Epithelial cell of prostate (primary cell): ENCODE results near the gene WFDC2.

Experiments
- DNase-seq: peaks from one replicate; pipeline ENCODE4 v3.0.0-alpha.2; 2011; ENCODE audit warnings: low read depth, low spot score
- H3K27ac ChIP-seq: fragments of 450-650 bp; 2 replicates; pipeline ENCODE4 v1.5.1; 2017; ENCODE audit warnings: mild to moderate bottlenecking

The WFDC2 gene

DNA sequence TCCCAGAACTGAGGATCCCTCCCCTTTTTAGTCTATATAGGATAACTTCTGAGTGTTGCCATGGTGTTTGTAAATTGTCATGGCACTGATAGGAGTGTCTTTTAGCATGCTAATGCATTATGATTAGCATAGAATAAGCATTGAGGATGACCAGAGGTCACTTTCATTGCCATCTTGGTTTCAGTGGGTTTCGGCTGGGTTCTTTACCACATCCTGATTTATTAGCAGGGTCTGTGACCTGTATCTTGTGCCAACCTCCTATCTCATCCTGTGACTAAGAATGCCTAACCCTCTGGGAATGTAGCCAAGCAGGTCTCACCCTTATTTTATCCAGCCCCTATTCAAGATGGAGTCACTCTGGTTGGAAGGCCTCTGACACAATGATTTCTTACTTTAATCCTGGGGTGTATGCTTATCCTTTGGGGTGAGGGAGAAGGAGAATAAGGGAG is 19.6 kb downstream of the WFDC2 start:
- no peak overlapping the region for H3K27ac ChIP-seq
- DNase-seq, result peak; percentile 31

DNA sequence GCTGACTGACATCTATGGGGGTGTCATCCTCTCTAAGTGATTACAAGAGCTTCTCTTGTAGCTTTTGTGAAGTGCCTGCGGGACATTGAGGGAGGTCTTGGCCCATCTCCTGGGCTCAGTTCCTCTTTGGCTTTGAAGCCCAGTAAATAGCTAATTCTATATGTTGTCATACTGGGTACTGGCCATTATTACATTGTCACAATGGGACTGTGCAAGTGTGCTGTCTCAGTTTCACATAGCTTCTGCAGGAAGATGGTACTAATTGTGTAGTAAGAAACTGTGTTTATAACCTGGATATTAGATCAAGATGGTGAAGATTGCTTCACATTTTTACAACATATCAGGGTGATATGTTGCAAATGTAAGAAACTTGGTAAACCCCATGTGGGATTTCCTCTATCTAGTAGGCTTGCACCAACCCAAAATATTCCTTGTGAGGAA is 26.0 kb downstream of the WFDC2 start:
- DNase-seq, result no peak
- no peak overlapping the region for H3K27ac ChIP-seq

DNA sequence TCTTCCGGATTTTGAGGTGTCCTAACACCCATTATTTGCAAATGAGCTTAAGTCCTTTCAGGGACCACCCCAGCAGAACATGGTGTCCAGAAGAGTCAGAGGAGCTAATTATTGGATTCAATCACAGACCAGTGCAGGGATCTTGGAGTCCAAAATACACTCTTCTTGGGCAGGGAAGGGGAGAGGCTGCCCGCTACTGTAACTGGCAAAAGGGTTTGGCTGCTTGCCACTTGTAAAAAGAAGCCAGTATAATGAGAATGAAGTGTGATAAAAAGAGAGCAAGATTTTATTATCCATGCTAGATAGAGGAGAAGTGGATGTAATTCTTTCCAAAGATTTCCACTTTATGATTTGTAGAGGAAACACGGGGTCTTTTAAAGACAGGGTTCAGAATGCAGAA is 26.6 kb downstream of the WFDC2 start:
- no peak for DNase-seq
- H3K27ac ChIP-seq, result no peak overlapping the region

DNA sequence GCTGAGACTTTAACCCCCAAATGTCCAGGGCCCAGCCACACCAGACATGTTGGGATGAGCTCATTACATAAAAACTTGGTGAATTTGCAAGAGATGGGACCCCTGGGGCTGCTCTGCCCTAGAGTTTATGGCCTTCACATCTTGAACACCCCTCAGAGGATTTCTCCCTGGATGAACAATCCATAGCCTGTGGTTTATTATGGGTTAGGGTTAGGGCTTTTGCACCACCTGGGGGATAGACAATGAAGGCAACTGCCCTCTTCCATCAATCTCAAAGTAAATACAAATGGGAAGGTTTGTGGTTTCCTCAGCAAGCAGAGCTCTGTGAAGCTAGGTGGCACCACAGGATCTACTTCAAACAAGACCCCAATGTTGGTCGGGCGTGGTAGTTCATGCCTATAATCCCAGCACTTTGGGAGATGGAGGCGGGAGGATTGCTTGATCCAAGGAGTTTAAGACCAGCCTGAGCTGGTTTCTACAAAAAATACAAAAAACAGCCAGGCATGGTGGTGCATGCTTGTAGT is 28.5 kb downstream of the WFDC2 start:
- no peak overlapping the region for H3K27ac ChIP-seq
- DNase-seq, result no peak

DNA sequence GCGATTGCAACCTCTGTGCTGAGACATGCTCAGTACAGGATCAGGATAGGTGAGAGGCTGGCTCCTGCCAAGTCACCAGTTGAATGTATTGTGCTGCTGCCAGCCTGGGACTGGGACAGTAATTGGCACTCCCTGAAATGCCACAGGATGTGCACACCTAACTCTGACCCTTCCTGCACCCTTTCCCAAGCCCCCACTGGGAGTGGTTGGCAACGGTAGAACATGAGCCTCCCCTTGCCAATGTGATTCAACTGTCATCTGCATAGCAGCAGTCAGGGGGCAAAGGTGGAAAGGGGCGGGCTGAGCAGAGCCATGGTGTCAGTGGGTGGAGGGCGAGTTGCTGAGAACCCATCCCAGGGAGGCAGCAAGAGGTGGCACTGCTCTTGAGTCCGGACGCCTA is 30.5 kb downstream of the WFDC2 start:
- no peak for DNase-seq
- H3K27ac ChIP-seq, result no peak overlapping the region

DNA sequence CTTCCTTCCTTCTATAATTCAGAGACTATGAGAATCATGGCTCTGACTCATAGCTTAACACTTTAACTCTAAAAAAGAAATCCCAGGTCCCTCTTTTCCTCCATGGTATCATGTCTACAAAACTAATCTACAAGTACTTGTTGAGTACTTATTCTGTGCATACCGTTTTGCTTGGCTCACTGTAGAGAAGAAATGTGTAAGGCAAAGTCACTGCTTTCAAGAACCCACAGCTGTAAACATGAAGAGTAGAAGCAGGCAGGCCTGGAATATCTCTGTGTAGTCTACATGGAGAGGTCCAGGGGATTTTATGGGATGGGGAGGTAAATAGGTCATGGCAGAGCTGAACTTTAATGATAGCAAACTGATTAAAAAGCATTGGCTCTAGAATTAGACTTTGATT is 32.0 kb downstream of the WFDC2 start:
- DNase-seq, result no peak
- no peak overlapping the region for H3K27ac ChIP-seq

DNA sequence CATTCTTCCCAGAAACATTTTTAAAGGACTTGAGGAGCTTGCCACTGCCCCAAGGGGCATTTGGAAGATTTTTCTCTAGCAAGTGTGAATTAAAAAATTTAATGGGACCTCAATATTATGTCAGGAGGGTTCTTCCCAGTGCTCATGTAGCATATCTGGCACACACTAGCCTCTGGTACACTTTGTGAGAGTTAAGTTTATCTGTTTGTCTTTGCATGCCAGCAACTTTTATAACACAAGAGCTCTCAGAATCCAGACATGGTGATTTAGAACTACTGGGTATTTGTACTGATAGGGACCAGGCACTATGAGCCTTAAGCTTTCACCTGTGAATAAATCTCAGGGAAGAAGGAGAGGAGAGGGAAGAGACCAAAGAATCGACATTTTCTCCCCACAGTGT is 33.0 kb downstream of the WFDC2 start:
- DNase-seq, result no peak
- no peak overlapping the region for H3K27ac ChIP-seq

DNA sequence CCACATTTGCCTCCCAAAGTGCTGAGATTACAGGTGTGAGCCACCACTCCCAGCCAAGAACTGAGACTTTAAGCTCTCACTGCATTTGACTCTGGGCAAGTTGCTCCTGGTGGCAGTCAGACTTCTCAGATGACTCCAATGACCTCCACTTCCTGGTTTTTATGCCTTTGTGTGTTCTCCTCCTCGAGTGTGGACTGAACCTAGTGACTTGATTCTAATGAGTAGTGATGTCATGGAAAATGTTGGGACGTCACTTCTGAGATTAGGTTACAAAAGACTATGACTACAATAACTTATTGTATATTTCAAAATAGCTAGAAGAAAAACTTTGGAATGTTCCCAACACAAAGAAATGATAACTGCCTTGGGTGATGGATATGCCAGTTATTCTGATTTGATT is 33.9 kb downstream of the WFDC2 start:
- no peak for DNase-seq
- no peak overlapping the region for H3K27ac ChIP-seq

DNA sequence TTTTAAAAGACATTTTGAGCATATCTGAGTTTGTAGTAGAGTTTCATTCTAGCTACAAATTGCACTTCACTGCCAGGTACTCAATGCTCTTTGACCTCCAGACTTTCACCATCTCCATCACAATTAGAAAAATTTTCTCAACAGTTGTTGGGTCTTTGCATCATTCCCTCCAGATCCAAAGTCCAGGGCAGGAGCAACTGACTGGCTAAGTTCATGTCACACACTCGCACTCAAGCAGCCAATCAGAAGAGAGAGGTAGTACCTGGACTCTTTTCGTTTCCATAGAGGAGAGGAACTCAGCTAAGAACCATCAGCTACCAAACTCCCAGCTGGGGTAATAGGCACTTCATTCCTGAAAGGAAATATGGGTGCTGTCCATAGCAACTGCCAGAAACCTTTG is 36.8 kb downstream of the WFDC2 start:
- H3K27ac ChIP-seq, result peak overlapping the region; percentile 59
- no peak for DNase-seq

DNA sequence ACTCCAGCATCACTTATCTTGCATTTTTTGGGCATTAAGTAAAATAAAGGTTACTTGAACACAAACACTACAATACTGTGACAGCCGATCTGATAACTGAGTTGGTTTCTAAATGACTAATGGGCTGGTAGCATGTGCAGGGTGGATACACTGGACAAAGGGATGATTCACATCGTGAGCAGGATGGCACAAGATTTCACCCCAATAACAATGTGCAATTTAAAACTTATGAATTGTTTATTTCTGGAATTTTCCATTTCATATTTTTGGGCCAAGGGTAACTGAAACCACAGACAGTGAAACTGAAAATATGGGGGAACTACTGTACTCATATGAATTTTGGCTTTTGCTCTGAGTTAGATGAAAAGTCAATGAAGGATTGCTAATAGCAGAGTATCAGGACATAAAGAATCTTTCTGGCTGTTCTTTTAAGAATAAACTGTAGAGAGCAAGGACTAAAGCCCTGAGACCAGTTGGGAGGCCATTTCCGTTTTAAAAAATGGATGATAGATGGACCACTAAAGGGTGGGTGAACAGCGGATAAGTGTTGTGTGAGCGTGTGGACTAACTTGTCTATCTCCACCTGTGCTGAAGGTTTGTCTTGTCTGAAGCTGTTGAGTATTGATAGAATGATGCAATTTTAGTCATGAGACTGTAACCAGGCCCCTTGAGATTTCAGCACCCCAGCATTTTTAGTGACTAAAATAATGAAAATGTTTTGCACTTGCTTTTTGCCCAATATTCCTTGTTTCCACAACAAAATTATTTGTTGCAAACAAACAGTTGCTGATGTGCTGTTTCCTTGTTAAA is 37.7 kb downstream of the WFDC2 start:
- peak; percentile 74 for DNase-seq
- peak overlapping the region; percentile 59 for H3K27ac ChIP-seq

DNA sequence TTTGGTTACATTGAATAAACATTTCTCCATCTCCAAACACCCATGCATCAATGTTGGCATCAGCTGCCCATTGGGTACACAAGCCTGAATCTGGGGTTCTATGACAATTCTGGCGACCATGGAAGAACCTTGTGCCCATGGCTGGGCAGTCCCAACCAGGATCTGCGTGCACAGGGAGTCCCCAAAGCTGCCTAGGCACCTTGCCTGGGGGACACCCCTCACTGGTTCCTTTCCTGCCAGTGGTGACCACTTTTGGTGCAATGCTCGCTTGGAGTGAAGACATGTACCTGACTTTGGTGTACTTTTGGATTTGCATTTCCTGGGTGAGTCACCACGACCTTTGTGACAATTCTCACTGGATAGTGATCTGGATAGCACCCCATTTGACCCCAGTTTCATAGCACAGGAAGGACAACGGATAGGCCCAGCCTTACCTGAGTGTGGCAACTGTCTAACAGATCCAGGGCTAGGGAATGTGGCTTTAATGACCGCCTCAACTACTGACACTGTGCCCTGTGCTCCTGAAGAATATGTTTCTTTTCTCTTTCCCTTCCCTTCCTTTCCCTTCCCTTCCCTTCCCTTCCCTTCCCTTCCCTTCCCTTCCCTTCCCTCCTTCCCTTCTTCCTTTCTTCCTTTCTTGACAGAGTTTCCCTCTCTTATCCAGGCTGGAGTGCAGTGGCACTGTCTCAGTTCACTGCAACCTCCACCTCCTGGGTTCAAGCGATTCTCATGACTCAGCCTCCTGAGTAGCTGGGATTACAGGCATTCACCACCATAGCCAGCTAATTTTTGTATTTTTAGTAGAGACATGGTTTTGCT is 38.7 kb downstream of the WFDC2 start:
- no peak for DNase-seq
- peak overlapping the region; percentile 59 for H3K27ac ChIP-seq

DNA sequence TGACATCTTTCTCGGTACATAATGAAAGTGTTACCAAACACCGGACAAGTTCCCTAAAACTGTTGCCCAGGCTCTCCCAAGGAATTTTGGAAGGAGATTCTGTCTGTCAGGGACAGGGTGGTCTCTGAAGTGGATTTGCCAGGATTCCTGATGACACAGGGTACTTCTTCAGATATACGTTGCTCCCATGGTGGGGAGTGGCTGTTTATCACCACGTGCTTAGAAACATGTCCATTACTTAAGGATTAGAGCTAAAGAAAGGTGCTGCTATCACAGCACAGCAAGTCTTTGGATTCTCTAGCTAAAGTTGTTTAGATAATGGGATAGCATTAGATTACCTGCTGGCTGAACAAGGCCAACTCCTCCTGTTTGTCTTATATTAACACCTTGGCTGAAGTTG is 39.5 kb downstream of the WFDC2 start:
- DNase-seq, result no peak
- H3K27ac ChIP-seq, result no peak overlapping the region

DNA sequence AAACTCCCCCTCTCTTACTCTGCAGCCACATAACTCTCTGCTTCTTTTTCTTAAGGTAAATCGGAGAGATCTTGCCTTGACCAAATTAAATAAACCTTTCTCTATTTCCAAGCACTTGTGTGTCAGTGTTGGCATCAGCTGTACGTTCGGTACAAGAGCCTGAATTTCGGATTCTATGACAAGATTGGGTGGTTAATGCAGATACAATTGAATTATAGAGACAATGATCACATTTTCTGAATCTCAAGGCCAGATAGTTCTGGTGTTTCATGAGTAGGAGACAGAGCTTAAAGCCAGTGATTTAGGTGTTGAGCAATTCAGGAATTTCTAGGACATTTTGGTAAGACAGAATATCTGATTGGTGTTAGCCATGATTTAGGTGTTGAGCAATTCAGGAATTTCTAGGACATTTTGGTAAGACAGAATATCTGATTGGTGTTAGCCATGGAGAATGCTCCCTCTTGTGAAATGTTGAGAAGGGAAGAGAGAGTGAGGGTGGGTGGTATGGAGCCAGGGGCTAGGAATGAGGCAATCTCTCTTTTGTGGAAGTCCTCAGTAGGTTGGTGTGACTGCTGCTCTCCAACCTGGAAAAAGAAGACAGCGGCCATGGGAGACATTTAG is 40.8 kb downstream of the WFDC2 start:
- no peak overlapping the region for H3K27ac ChIP-seq
- no peak for DNase-seq

DNA sequence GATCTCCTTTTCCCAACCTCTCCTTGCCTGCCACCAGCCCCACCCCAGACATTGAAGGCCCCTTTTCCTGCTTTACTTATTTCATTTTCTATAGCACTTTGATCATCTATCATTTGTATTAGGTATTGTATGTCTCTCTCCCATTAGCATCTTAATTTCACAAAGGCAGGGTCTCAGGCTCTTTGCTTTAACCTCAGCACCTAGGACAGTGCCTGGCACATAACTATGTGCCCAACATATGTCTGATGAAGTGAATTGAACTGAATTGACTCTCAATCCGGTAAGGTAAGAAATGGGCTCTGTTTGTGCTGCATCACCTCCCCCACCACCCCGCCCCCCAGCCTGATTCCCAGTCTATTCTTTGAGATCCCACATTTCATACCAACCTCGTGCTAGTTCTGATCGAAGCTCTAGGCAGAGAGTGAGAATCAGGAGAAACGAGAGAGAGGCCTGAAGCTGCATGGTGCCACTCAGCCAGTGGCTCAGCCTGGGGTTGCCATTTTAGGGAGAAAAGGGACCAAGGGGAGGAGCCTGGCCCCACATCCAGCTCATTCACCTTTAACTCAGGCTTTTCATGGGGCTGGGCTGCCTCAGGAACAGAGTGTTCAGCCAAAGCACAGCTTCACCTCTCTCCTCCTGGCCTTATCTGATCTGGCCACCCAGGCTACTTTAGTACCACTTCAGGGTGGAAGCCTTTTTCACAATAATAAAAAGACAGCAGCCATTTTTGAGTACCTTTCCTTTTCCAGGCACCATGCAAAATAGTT is 45.8 kb downstream of the WFDC2 start, which contains the start of gene SPINT3:
TSS of gene SPINT3 (minus strand) at position 476 of the 767 bp plus-strand sequence. CDS start at position 462, 14 bp downstream.
- H3K27ac ChIP-seq, result no peak within 1 kb of the TSS
- DNase-seq, result no peak

DNA sequence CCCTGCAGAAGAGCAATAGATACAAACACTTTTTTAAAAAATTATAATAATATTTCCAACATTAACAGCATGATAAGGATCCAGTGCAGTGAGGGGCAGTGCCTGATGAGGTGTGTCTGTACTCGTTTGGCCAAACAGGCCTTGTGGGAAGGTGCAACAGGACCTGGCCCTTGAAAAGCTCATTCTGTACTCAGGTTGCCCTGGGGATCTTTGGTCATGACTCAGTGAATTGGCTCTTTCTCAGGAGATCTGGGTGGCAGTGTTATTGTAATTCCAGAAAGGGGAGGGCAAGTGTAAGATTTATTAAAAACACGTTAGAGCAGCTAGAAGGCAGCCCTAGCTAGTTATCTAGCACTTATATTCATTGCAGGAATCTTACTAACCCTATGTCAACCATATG is 48.7 kb downstream of the WFDC2 start:
- H3K27ac ChIP-seq, result peak overlapping the region; percentile 38
- DNase-seq, result peak; percentile 71

DNA sequence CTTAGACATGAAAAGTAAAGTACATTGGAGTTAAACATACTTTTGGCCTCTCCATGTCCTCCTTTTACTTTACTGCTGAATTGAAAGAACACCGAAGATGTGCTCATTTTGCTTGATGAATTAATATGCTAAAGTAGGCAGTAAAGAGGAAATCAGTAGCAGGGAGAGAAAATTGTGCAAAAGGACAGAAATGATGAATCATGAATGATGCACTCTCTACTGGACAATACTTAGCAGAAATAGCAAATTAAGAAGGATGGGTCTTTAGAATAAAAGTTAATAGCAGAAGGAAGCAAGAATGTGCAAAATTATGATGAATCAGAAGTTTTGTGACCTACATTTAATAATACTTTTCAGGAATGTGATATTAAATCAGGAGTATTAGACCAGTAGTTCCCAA is 54.3 kb downstream of the WFDC2 start:
- no peak for DNase-seq

DNA sequence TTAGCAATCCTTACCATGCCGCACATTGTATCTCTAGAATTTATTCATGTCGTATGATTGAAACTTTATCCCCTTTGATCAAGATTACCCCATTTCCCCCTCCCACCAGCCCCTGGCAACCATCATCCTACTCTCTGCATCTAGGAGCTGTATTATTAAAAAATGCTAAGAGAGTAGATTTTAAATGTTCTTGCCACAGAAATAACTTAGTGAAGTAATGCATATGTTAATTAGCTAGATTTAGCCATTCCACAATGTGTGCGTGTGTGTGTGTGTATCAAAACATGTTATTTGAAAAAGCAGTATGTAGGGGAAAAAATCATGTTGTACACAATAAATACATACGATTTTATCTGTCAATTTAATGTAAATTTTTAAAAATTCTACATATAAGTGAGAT is 57.7 kb downstream of the WFDC2 start:
- DNase-seq, result no peak
- no peak overlapping the region for H3K27ac ChIP-seq

More for the DNA sequence above, 54.3 kb downstream of the WFDC2 start:
- H3K27ac ChIP-seq, result no peak overlapping the region
